ENCODE results near the gene SLC12A6.

SLC12A6 gene

DNA sequence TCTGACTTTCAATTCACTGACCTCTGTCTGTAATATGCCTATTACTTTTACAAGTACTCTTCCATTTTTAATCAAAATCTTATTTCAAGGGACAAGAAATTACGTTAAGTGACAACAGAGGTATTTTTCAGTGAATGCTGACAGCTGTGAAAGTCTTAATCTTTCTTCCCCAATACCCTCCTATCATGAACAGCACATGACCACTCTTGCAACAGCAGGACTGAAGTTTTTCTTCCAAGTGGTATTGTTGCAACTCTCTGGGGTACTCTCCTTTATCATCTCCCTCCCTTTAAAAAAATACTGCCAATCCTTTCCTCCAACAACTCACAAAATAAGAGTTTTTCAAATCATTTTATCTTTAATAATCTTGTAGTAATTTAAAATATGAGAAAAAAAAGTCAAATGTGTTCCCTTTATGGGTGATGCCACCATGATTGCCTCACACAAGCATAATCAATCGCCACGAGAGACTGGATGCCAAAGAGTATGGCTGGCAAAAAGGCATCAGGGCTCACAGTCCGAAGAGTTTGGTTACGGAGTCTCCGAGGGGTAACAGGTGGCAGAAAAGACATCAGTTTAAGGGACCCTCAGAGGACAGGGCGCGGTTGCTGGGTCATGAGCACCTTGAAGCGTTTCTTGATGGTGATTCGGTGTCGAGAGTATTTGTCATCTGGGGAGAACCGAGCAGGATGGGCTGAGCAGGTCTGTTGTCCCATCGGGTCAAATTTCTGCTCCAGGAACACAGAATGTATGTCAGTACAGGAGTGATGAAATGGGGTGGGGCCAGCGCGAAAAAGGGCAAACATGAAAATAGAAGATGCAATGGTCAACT lies 4.0 kb upstream of the SLC12A6 start:
- Histone ChIP-seq H3K36me3 (ENCODE audit: control insufficient read depth, insufficient read depth, low read length) (no peaks in the 10 kb centered on the region; the same call in 1 of the 2 replicates), H3K4me3 (replicated peaks; ENCODE audit: low read depth, low read length) (peak overlapping the region; percentile 88), H3K27me3 (replicated peaks; ENCODE audit: control insufficient read depth, insufficient read depth, low read length) (no peaks in the 10 kb centered on the region)
- no peak for TF ChIP-seq CTCF (IDR thresholded peaks at IDR 0.05; ENCODE audit: insufficient read depth, low read length, poor library complexity, severe bottlenecking)
- DNase-seq (ENCODE audit: extremely low read depth, insufficient read length), result no peak

DNA sequence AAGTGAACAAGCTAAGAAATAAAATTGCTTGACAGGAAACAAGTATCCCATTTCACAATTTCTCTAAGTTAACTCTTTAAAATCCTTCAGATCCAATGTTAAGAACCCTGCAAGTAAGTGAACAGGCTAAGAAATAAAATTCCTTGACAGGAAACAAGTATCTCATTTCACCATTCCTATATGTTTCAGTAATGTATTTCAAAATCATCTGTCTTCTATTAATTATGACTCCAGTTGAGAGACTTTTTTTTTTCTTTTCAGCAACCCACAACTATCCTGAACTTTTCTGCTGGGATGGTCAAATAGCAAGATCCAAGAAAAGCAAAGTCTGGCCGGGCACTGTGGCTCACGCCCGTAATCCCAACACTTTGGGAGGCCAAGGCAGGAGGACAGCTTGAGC lies 2.4 kb upstream of the SLC12A6 start:
- DNase-seq (ENCODE audit: extremely low read depth, insufficient read length), result no peak
- Histone ChIP-seq H3K4me3 (replicated peaks; ENCODE audit: low read depth, low read length) (no peak overlapping the region), H3K36me3 (ENCODE audit: control insufficient read depth, insufficient read depth, low read length) (no peaks in the 10 kb centered on the region; the same call in 1 of the 2 replicates), H3K27me3 (replicated peaks; ENCODE audit: control insufficient read depth, insufficient read depth, low read length) (no peaks in the 10 kb centered on the region)
- no peak for TF ChIP-seq CTCF (IDR thresholded peaks at IDR 0.05; ENCODE audit: insufficient read depth, low read length, poor library complexity, severe bottlenecking)

- Histone ChIP-seq H3K27me3 (replicated peaks; ENCODE audit: control insufficient read depth, insufficient read depth, low read length) (no peaks in the 10 kb centered on the region), H3K4me3 (replicated peaks; ENCODE audit: low read depth, low read length) (peak overlapping the region; percentile 50), H3K36me3 (ENCODE audit: control insufficient read depth, insufficient read depth, low read length) (no peaks in the 10 kb centered on the region; the same call in 1 of the 2 replicates)
- DNase-seq (ENCODE audit: extremely low read depth, insufficient read length), result no peak
- no peak for TF ChIP-seq CTCF (IDR thresholded peaks at IDR 0.05; ENCODE audit: insufficient read depth, low read length, poor library complexity, severe bottlenecking)
Measured at GRCh38 chr15:34338347-34338746, 766 bp upstream of the SLC12A6 start.

DNA sequence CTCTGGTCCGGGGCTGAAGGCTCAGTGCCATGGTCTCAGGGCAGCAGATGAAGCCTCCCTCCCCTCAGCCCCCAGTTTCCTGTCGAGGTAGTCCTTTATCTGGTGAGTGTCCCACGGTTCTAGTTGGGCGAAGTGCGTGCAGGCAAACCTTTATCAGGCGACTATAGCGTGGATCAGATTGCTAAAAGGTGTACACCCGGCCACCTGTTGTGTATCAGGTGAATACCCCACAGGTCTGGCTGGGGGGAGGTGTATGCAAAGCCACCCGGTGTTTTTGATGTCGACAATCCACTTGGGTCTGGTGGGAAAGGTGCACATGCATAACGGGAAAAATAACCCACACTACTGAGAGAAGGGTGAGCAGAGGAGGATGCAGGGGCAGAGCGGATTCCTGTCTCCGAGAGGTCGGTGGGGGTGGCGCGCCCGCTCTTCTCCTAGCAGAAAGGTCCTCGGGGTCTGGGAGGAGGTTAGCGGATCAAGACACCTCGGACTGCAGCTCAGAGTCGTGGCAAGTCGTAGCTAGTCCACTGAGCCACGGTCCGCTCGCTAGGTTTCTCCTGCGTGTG lies 507 bp downstream of the SLC12A6 start:
- peak overlapping the region; percentile 95 for H3K4me3 ChIP-seq (replicated peaks; ENCODE audit: low read depth, low read length)
- no peak for TF ChIP-seq CTCF (IDR thresholded peaks at IDR 0.05; ENCODE audit: insufficient read depth, low read length, poor library complexity, severe bottlenecking)
- H3K27me3 ChIP-seq (replicated peaks; ENCODE audit: control insufficient read depth, insufficient read depth, low read length), result no peaks in the 10 kb centered on the region
- H3K36me3 ChIP-seq (ENCODE audit: control insufficient read depth, insufficient read depth, low read length), result no peaks in the 10 kb centered on the region; the same call in 1 of the 2 replicates
- DNase-seq (ENCODE audit: extremely low read depth, insufficient read length), result no peak

DNA sequence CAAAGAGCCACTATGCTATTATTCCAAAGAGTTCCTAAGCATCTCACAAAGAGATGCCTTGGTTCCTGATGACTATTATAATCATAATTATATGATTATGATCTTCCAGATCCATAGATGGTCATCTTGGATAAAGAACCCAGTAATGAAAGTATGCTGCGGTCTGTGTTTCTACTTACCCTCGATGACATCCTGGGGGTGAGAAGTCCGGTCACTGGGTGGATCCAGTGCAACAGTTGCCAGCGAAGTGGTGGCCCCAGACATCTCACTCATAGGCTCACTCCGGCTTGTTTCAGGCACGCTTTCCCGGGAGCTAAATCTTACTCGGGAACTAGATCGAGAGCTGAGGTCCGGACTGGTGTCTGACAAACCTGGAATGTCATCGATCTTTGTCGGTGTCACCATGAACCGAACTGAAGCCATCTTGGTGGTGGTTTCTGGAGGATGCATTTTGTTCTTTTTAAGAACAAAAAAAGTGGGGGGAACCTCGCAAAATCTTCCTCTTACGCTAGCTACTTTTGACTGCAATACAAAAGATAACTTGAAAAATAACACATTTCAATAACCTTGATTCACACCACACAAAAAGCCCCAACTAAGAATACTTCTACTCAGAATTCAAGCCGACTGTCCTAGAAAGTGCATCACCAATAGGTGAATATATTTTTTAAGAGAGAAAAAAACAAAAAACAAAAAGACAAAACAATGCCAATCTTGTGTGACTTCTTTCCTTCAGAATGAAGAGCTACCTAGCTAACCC lies 1.2 kb downstream of the SLC12A6 start:
- no peaks in the 10 kb centered on the region for H3K27me3 ChIP-seq (replicated peaks; ENCODE audit: control insufficient read depth, insufficient read depth, low read length)
- peak overlapping the region; percentile 95 for H3K4me3 ChIP-seq (replicated peaks; ENCODE audit: low read depth, low read length)
- TF ChIP-seq CTCF (IDR thresholded peaks at IDR 0.05; ENCODE audit: insufficient read depth, low read length, poor library complexity, severe bottlenecking), result no peak
- DNase-seq (ENCODE audit: extremely low read depth, insufficient read length), result peak; percentile 42
- H3K36me3 ChIP-seq (ENCODE audit: control insufficient read depth, insufficient read depth, low read length), result no peaks in the 10 kb centered on the region; the same call in 1 of the 2 replicates
